Heart left ventricle (tissue), 13 donors: Measurements from ENCODE around the gene KRT8.

ENCODE experiments used
- CTCF ChIP-seq, 12 donors: fragments of 200-600 bp; sonication (generic) in 4 of 12; IDR thresholded peaks; one replicate each; pipeline versions ENCODE4 v1.5.0 to v1.8.0; 2018 to 2022; ENCODE audit warnings: antibody characterized with exemption in 12 of 12, mild to moderate bottlenecking in 5 of 12
- POLR2A ChIP-seq, 2 donors: fragments of 450-650 bp; IDR thresholded peaks; one replicate each; pipeline ENCODE4 v1.6.1; 2017; ENCODE audit warnings: antibody characterized with exemption in 2 of 2, mild to moderate bottlenecking in 2 of 2, moderate library complexity in 2 of 2
- donor health status: ischemic (EF 13 %, LVEDD 7.1; RV severe dilation, severe dysfunction).
- donor health status: DM: no; HTN: yes; CAD: no.
- donor health status: DM: no; HTN: no; CAD: no.
- donor health status: ischemic (EF 25% LVEDD 6.9; RV normal size, moderate dysfunction).
- donor health status: ischemic (EF 25% LVEDD 5.7; RV mildly dilated, moderate dysfunction).
- donor health status: ischemic (EF 35%, LVEDD 5.7; RV mildly dilated, moderate dysfunction).
- donor health status: nonischemic (EF 11% LVEDD 7.7; RV severe dilation, severe dysfunction).
- donor health status: DM: yes; HTN: yes; CAD: no.
- donor health status: PGD.
- donor health status: ischemic (EF 29% LVEDD 5.4; RV normal size, mild dysfunction).
- donor health status: nonischemic (EF 23%, LVEDD 6.1; RV moderate dilation, normal function).

- no peak for TF ChIP-seq CTCF (IDR thresholded peaks at IDR 0.05)
- TF ChIP-seq POLR2A (IDR thresholded peaks at IDR 0.05), result no peak
Measured at GRCh38 chr12:52907092-52907810, 2.4 kb upstream of the KRT8 start.
